CD4-positive, alpha-beta T cell treated with Interleukin-21 for 1 hour (primary cell): ENCODE results near the gene KANK4.
"Not testable (repeated sequence)": the region's sequence is repeated elsewhere in the genome, so short reads cannot be mapped to it uniquely, and the experiment has no call there.

Experiments
- DNase-seq: peaks from one replicate; pipeline ENCODE4 v3.0.0-alpha.2; 2020

The KANK4 gene

DNA sequence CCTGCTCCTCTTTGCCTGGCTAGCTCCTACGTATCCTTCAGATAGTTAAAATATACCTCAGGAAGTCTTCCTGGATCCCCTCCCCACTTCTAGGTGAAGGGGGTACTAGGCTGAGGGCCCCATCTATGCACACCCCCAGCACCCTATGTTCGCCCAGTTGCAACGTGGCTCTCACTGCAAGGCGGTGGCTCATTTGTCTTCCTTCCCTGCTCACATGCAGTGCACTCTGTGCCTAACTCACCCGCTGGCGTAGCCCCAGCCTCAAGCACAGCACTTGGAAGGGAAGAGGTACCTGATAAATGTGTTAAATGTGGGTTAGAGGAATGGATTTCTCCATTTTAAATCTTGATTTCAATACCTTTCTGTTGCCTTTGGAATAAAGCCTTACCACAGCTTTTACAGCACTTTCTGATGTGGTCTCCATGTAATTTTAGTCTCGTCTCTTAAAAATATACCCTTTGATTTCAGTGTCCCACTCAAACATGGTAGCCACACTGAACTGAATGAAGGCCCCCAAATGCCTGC, 85.2 kb downstream of the KANK4 start:
- DNase-seq: no peak

- no peak for DNase-seq
These were observed 86.4 kb downstream of the KANK4 start for GRCh38 chr1:62232871-62233278.

- no peak for DNase-seq
These were observed 88.5 kb downstream of the KANK4 start for GRCh38 chr1:62230718-62231117.

- no peak for DNase-seq
These were observed 89.3 kb downstream of the KANK4 start for GRCh38 chr1:62229932-62230331.

GRCh38 chr1:62229468-62229867, 89.8 kb downstream of the KANK4 start:
- no peak for DNase-seq

GRCh38 chr1:62228883-62229187, 90.4 kb downstream of the KANK4 start:
- DNase-seq: no peak

DNA sequence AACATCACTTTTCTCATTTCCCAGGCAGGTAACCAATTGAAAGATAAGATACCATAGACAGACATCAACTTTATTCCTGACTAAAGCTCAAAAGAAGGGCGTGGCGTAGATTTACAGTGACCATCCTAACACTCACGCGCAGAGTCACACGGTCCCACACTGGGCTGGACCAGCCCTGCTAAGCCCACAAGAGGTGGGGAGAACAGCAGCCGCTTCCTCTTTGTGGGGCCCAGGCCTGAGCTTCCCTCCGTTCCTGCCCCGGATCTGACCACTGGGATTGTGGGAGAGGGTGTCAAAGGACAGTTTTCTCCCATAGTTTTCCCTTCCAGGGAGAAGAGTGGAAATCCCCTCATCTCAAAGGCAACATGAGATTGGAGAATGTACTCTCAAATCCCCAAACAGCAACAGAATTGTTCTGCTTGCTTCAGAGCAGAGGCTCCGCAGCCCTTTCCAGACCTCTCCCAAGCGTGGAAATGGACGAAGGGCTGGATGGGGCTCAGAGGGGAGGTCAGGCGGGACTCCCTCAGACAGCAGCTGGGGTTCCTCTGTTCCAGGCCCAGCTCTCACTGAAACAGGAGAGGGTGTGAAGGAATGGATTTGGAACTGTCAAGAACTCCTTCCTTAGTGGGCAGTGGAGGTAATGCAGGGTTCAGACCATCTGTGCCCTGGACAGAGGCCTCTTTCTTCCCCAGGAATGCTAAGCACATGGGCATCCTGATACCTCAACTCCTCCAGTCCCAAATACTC, 90.9 kb downstream of the KANK4 start:
- no peak for DNase-seq

- DNase-seq: no peak
These were observed 91.7 kb downstream of the KANK4 start for GRCh38 chr1:62227496-62227895.

DNA sequence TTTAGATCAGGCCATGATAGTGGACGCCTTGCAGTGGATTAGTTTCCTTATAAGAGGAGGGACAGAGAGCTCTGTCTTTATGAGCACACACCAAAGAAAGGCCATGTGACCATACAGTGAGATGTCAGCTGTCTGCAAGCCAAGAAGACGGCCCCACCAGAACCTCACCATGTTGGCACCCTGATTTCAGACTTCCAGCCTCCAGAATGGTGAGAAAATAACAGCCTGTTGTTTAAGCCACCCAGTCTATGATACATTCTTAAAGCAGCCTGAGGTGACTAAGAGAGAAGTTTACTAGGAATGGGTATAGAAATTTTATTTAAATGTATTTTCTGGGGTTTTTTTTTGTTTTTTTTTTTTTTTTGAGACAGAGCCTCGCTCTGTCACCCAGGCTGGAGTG, 95.1 kb downstream of the KANK4 start:
- DNase-seq: no peak

GRCh38 chr1:62222321-62222720, 96.9 kb downstream of the KANK4 start:
- no peak for DNase-seq

DNA sequence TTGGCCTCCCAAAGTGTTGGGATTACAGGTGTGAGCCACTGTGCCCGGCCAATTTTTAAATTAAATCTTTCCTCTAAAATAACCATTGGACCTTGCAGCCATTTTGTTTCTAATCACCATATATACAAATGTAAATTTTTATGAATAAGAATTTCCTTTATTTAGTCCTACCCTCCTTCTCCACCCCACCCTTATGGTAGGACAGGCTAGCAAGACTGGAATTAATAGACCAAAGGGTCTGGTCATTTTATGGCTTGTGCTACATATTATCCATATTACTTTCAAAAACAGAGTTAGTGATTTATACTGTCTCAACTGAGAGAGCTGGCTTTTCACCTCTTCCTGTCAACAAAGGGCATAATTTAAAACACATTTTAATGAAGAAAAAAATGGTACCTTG, 98.1 kb downstream of the KANK4 start:
- DNase-seq: no peak

- DNase-seq: not testable (repeated sequence)
These were observed 98.8 kb downstream of the KANK4 start for GRCh38 chr1:62220456-62220855.

- DNase-seq: no peak
These were observed 100.6 kb downstream of the KANK4 start for GRCh38 chr1:62218604-62219003.

- DNase-seq: no peak
These were observed 105.9 kb downstream of the KANK4 start for GRCh38 chr1:62213075-62213914.

- no peak for DNase-seq
These were observed 106.8 kb downstream of the KANK4 start for GRCh38 chr1:62212411-62212810.

GRCh38 chr1:62210960-62211359, 108.3 kb downstream of the KANK4 start:
- DNase-seq: no peak

- DNase-seq: no peak
These were observed 109.2 kb downstream of the KANK4 start for GRCh38 chr1:62209931-62210595.

DNA sequence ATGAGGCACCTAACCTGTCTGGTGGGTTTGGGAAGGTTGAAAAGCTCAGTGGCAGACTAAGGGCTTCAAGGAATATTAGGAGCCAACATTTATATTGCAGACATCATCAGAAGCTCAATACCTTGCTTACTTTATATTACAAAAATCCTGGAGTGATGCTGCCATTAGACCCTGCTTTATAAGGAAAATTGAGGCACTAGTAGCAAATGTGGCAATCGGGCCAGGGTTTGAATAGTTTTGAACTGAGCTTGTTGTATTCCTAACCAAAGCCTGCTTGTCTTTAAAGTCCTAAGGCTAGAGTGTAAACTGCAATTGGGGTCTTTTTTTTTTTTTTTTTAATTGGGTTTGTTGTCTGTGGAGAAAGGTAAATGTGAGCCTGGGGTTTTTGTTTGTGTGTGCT, 110.3 kb downstream of the KANK4 start:
- DNase-seq: no peak

DNA sequence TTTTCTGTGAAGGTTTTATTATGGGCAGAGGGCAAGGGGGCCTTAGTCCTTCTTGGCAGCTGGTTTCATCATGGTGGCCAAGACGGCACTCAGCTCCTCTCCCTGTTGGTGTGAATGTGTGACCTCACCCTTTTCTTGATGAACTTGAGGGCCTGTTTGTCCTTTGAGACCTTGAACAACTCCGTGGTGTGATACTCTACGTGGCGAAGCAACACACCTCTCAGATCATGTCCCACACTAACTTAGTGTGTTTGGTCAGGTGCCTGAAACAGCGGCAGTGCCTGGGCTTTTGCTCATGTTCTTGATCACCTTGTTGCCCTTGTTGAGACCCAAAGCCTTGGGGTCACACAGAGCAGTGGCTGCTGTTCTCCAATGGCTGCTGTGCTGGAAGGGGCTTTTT, 111.1 kb downstream of the KANK4 start:
- DNase-seq: no peak

DNA sequence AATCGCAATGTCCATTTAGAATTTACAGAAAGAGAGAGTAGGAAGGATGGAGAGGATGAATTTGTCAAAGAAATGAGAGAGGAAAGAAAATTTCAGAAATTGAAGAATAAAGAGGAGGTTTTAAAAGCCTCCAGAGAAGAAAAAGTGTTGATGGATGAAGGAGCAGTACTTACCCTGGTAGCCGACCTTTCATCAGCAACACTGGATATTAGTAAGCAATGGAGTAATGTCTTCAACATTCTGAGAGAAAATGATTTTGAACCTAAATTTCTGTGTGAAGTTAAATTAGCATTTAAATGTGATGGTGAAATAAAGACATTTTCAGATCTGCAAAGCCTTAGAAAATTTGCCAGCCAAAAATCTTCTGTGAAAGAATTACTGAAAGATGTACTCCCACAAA, 112.0 kb downstream of the KANK4 start:
- DNase-seq: no peak

GRCh38 chr1:62198781-62199125, 120.5 kb downstream of the KANK4 start:
- no peak for DNase-seq

DNA sequence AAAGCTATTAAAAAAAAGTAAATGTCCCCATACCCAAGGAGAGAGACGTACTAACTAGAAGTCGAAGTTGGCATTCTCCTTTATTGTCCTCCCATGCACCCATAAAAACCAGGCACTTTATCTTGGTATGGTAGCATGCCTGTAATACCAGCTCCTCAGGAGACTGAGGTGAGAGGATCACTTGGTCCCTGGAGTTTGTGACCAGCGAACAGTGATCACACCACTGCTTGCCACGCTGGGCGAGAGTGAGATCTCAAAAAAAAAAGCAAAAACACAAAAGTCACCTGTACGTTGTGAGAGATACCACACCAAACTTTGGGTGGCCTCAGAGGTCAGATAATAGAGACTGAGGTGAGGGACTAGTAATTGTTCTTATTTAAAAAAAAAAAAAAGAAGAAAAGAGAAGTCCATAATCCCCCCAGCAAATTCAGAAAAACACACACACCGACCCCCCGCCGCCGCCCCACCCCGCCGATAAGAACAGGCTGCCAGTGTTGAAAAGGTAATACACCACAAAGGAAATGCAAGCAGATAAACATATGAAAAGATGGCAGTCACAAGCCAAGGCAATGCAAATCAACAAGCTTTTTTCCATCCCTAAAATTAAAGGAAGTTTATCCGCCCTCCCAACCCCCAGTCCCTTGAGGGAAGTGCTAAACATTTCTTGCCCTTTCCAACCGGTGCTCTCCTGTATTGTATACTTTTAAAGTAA, 121.0 kb downstream of the KANK4 start:
- DNase-seq: no peak

- DNase-seq: no peak
These were observed 123.0 kb downstream of the KANK4 start for GRCh38 chr1:62196086-62196690.
